ENCODE results near the gene DNAJC5G. TPM values are rescaled to one million over a fixed set of nuclear protein-coding genes. Genes with fewer than 3 reads are reported as not detected.
A peak's percentile ranks its signal among the peaks of the same experiment; 100 is the strongest.

Gene DNAJC5G
- polyA plus RNA-seq (2013, experiment 1 of 2) = 0.04 TPM
- not detected for polyA plus RNA-seq (2013, experiment 2 of 2)

- no peak within 1 kb of the TSS for H2BK15ac ChIP-seq (ENCODE audit: low read length)
- no peak within 1 kb of the TSS for H2BK12ac ChIP-seq (ENCODE audit: low read length)
- H3K4ac ChIP-seq (ENCODE audit: low read length) = no peak within 1 kb of the TSS
- no peak within 1 kb of the TSS for H2BK5ac ChIP-seq (ENCODE audit: low read length)
- no peak within 1 kb of the TSS for H3K14ac ChIP-seq (ENCODE audit: low read length)
- H3K18ac ChIP-seq (ENCODE audit: low read length) = no peak within 1 kb of the TSS
- H2BK120ac ChIP-seq (ENCODE audit: low read depth, low read length) = no peak within 1 kb of the TSS
- no peaks in the 10 kb centered on the region for H3K36me3 ChIP-seq (replicated peaks in 1 of 2; ENCODE audit: control insufficient read depth in 2 of 2, insufficient read depth in 2 of 2, low read length in 2 of 2)
- H4K91ac ChIP-seq (ENCODE audit: low read depth, low read length, poor library complexity) = no peak within 1 kb of the TSS
- no peak within 1 kb of the TSS for H3K4me2 ChIP-seq (ENCODE audit: insufficient read depth, low read length, poor library complexity, severe bottlenecking)
- H3K4me3 ChIP-seq (ENCODE audit: low read length in 2 of 2) = no peak within 1 kb of the TSS
- H3K79me1 ChIP-seq (ENCODE audit: low read depth, low read length) = no peaks in the 10 kb centered on the region
- H2AFZ ChIP-seq (ENCODE audit: low read length) = no peak within 1 kb of the TSS
- DNase-seq (ENCODE audit: low spot score) = no peak
- H3K4me1 ChIP-seq (ENCODE audit: control insufficient read depth in 2 of 2, insufficient read depth in 1 of 2, low read depth in 1 of 2, low read length in 2 of 2) = no peaks in the 10 kb centered on the region
- peaks cover 0 to 65% (median 0%) of the 10 kb centered on the region in 3 experiments for H3K27me3 ChIP-seq (ENCODE audit: control insufficient read depth in 3 of 3, insufficient read depth in 3 of 3, low read depth in 1 of 3, low read length in 3 of 3)
- H3K23ac ChIP-seq (ENCODE audit: low read depth, low read length, poor library complexity) = no peak within 1 kb of the TSS
- no peak within 1 kb of the TSS for H3K27ac ChIP-seq (replicated peaks; ENCODE audit: low read length)
- H4K8ac ChIP-seq (ENCODE audit: low read depth, low read length) = no peak within 1 kb of the TSS
- no CpG with 5 or more reads among the region's 39 CpGs for WGBS, 2 donors (ENCODE audit: extremely low coverage in 2 of 2, insufficient read length in 2 of 2, insufficient replicate concordance in 1 of 2)
- H2AK5ac ChIP-seq (ENCODE audit: low read depth, low read length) = no peak within 1 kb of the TSS
- H3K9ac ChIP-seq (ENCODE audit: low read depth, low read length, poor library complexity) = no peak within 1 kb of the TSS
- no peaks in the 10 kb centered on the region for H3K9me3 ChIP-seq (replicated peaks in 1 of 2; ENCODE audit: control insufficient read depth in 2 of 2, insufficient read depth in 1 of 2, low read depth in 1 of 2, low read length in 2 of 2)
These were observed at the start of gene DNAJC5G for GRCh38 chr2:27275211-27276150. Gene DNAJC5G, plus strand, starts transcription at chr2:27275433. Its CDS starts 1,296 bp downstream, at chr2:27276729.

- Histone ChIP-seq H2BK120ac (ENCODE audit: low read depth, low read length) (no peak overlapping the region), H2BK15ac (ENCODE audit: low read length) (no peak overlapping the region), H3K27ac (replicated peaks; ENCODE audit: low read length) (no peak overlapping the region), H2BK12ac (ENCODE audit: low read length) (no peak overlapping the region), H3K14ac (ENCODE audit: low read length) (no peak overlapping the region), H3K9me3 (replicated peaks in 1 of 2; ENCODE audit: control insufficient read depth in 2 of 2, insufficient read depth in 1 of 2, low read depth in 1 of 2, low read length in 2 of 2) (peaks cover 0 to 2% of the 10 kb centered on the region in 2 donors), H3K79me1 (ENCODE audit: low read depth, low read length) (peaks cover 3% of the 10 kb centered on the region), H4K91ac (ENCODE audit: low read depth, low read length, poor library complexity) (no peak overlapping the region), H3K9ac (ENCODE audit: low read depth, low read length, poor library complexity) (no peak overlapping the region), H3K4me1 (ENCODE audit: control insufficient read depth in 2 of 2, insufficient read depth in 1 of 2, low read depth in 1 of 2, low read length in 2 of 2) (no peaks in the 10 kb centered on the region), H2AFZ (ENCODE audit: low read length) (no peak overlapping the region), H3K36me3 (replicated peaks in 1 of 2; ENCODE audit: control insufficient read depth in 2 of 2, insufficient read depth in 2 of 2, low read length in 2 of 2) (peaks cover 55 to 96% of the 10 kb centered on the region in 2 donors), H2AK5ac (ENCODE audit: low read depth, low read length) (no peak overlapping the region), H3K23ac (ENCODE audit: low read depth, low read length, poor library complexity) (no peak overlapping the region), H3K4me3 (ENCODE audit: low read length in 2 of 2) (no peak overlapping the region), H4K8ac (ENCODE audit: low read depth, low read length) (no peak overlapping the region), H2BK5ac (ENCODE audit: low read length) (no peak overlapping the region), H3K27me3 (ENCODE audit: control insufficient read depth in 3 of 3, insufficient read depth in 3 of 3, low read depth in 1 of 3, low read length in 3 of 3) (no peaks in the 10 kb centered on the region), H3K4me2 (ENCODE audit: insufficient read depth, low read length, poor library complexity, severe bottlenecking) (no peak overlapping the region), H3K18ac (ENCODE audit: low read length) (no peak overlapping the region), H3K4ac (ENCODE audit: low read length) (no peak overlapping the region)
- no CpG with 5 or more reads among the region's 9 CpGs for WGBS, 2 donors (ENCODE audit: extremely low coverage in 2 of 2, insufficient read length in 2 of 2, insufficient replicate concordance in 1 of 2)
- DNase-seq (ENCODE audit: low spot score) = no peak
These were observed 49.7 kb upstream of the DNAJC5G start for GRCh38 chr2:27225526-27225925.

GRCh38 chr2:27227501-27227900, 47.7 kb upstream of the DNAJC5G start:
- no peak overlapping the region for H2AK5ac ChIP-seq (ENCODE audit: low read depth, low read length)
- H3K9me3 ChIP-seq (replicated peaks in 1 of 2; ENCODE audit: control insufficient read depth in 2 of 2, insufficient read depth in 1 of 2, low read depth in 1 of 2, low read length in 2 of 2) = peaks cover 0 to 2% of the 10 kb centered on the region in 2 donors
- no peak overlapping the region for H3K4me2 ChIP-seq (ENCODE audit: insufficient read depth, low read length, poor library complexity, severe bottlenecking)
- H3K18ac ChIP-seq (ENCODE audit: low read length) = no peak overlapping the region
- H4K8ac ChIP-seq (ENCODE audit: low read depth, low read length) = no peak overlapping the region
- no peak overlapping the region for H3K27ac ChIP-seq (replicated peaks; ENCODE audit: low read length)
- WGBS, 2 donors (ENCODE audit: extremely low coverage in 2 of 2, insufficient read length in 2 of 2, insufficient replicate concordance in 1 of 2) = no CpG with 5 or more reads among the region's 2 CpGs
- H2BK15ac ChIP-seq (ENCODE audit: low read length) = no peak overlapping the region
- no peak overlapping the region for H3K14ac ChIP-seq (ENCODE audit: low read length)
- no peak overlapping the region for H3K9ac ChIP-seq (ENCODE audit: low read depth, low read length, poor library complexity)
- no peak overlapping the region for H4K91ac ChIP-seq (ENCODE audit: low read depth, low read length, poor library complexity)
- H2BK5ac ChIP-seq (ENCODE audit: low read length) = no peak overlapping the region
- H3K4me1 ChIP-seq (ENCODE audit: control insufficient read depth in 2 of 2, insufficient read depth in 1 of 2, low read depth in 1 of 2, low read length in 2 of 2) = no peaks in the 10 kb centered on the region
- DNase-seq (ENCODE audit: low spot score) = no peak
- H2AFZ ChIP-seq (ENCODE audit: low read length) = no peak overlapping the region
- peaks cover 60 to 97% of the 10 kb centered on the region in 2 donors for H3K36me3 ChIP-seq (replicated peaks in 1 of 2; ENCODE audit: control insufficient read depth in 2 of 2, insufficient read depth in 2 of 2, low read length in 2 of 2)
- H3K4ac ChIP-seq (ENCODE audit: low read length) = no peak overlapping the region
- no peak overlapping the region for H3K4me3 ChIP-seq (ENCODE audit: low read length in 2 of 2)
- no peak overlapping the region for H2BK120ac ChIP-seq (ENCODE audit: low read depth, low read length)
- no peak overlapping the region for H3K23ac ChIP-seq (ENCODE audit: low read depth, low read length, poor library complexity)
- no peaks in the 10 kb centered on the region for H3K27me3 ChIP-seq (ENCODE audit: control insufficient read depth in 3 of 3, insufficient read depth in 3 of 3, low read depth in 1 of 3, low read length in 3 of 3)
- no peak overlapping the region for H2BK12ac ChIP-seq (ENCODE audit: low read length)
- peaks cover 3% of the 10 kb centered on the region for H3K79me1 ChIP-seq (ENCODE audit: low read depth, low read length)

- H3K36me3 ChIP-seq (replicated peaks in 1 of 2; ENCODE audit: control insufficient read depth in 2 of 2, insufficient read depth in 2 of 2, low read length in 2 of 2) = peaks cover 63 to 97% of the 10 kb centered on the region in 2 donors
- no peak overlapping the region for H3K9ac ChIP-seq (ENCODE audit: low read depth, low read length, poor library complexity)
- no peaks in the 10 kb centered on the region for H3K9me3 ChIP-seq (replicated peaks in 1 of 2; ENCODE audit: control insufficient read depth in 2 of 2, insufficient read depth in 1 of 2, low read depth in 1 of 2, low read length in 2 of 2)
- H3K4me3 ChIP-seq (ENCODE audit: low read length in 2 of 2) = peak overlapping the region in 1 of 2 donors; percentile 44
- no peak overlapping the region for H3K27ac ChIP-seq (replicated peaks; ENCODE audit: low read length)
- H2BK5ac ChIP-seq (ENCODE audit: low read length) = no peak overlapping the region
- H3K4ac ChIP-seq (ENCODE audit: low read length) = no peak overlapping the region
- no peaks in the 10 kb centered on the region for H3K4me1 ChIP-seq (ENCODE audit: control insufficient read depth in 2 of 2, insufficient read depth in 1 of 2, low read depth in 1 of 2, low read length in 2 of 2)
- H3K4me2 ChIP-seq (ENCODE audit: insufficient read depth, low read length, poor library complexity, severe bottlenecking) = no peak overlapping the region
- no CpG with 5 or more reads among the region's 13 CpGs for WGBS, 2 donors (ENCODE audit: extremely low coverage in 2 of 2, insufficient read length in 2 of 2, insufficient replicate concordance in 1 of 2)
- no peak for DNase-seq (ENCODE audit: low spot score)
- no peak overlapping the region for H2BK12ac ChIP-seq (ENCODE audit: low read length)
- no peaks in the 10 kb centered on the region for H3K79me1 ChIP-seq (ENCODE audit: low read depth, low read length)
- no peak overlapping the region for H2BK120ac ChIP-seq (ENCODE audit: low read depth, low read length)
- no peak overlapping the region for H3K23ac ChIP-seq (ENCODE audit: low read depth, low read length, poor library complexity)
- H4K8ac ChIP-seq (ENCODE audit: low read depth, low read length) = no peak overlapping the region
- H3K18ac ChIP-seq (ENCODE audit: low read length) = no peak overlapping the region
- no peaks in the 10 kb centered on the region for H3K27me3 ChIP-seq (ENCODE audit: control insufficient read depth in 3 of 3, insufficient read depth in 3 of 3, low read depth in 1 of 3, low read length in 3 of 3)
- H4K91ac ChIP-seq (ENCODE audit: low read depth, low read length, poor library complexity) = no peak overlapping the region
- no peak overlapping the region for H2AFZ ChIP-seq (ENCODE audit: low read length)
- H2BK15ac ChIP-seq (ENCODE audit: low read length) = no peak overlapping the region
- no peak overlapping the region for H3K14ac ChIP-seq (ENCODE audit: low read length)
- no peak overlapping the region for H2AK5ac ChIP-seq (ENCODE audit: low read depth, low read length)
These were observed 43.3 kb upstream of the DNAJC5G start for GRCh38 chr2:27231921-27232320.
